Parathyroid adenoma (tissue), 2 donors: ENCODE results near the gene TAF1A.
A peak's percentile ranks its signal among the peaks of the same experiment; 100 is the strongest.

Experiments used
- H2AFZ ChIP-seq: fragments of 300-600 bp; sonication (generic); one replicate; pipeline ENCODE4 v1.7.0; 2017; ENCODE audit warnings: antibody characterized with exemption, mild to moderate bottlenecking
- H3K27ac ChIP-seq: fragments of 300-600 bp; sonication (generic); one replicate; pipeline ENCODE4 v1.7.0; 2017
- H3K27me3 ChIP-seq: fragments of 300-600 bp; sonication (generic); one replicate; pipeline ENCODE4 v1.7.0; 2017; ENCODE audit warnings: low read length; ENCODE audit not compliant: control insufficient read depth, insufficient read depth
- H3K36me3 ChIP-seq: fragments of 300-600 bp; sonication (generic); one replicate; pipeline ENCODE4 v1.7.0; 2017; ENCODE audit warnings: low read length; ENCODE audit not compliant: control insufficient read depth, insufficient read depth
- H3K4me1 ChIP-seq: fragments of 300-600 bp; sonication (generic); one replicate; pipeline ENCODE4 v1.7.0; 2017; ENCODE audit warnings: control low read depth
- H3K4me2 ChIP-seq: fragments of 300-600 bp; sonication (generic); one replicate; pipeline ENCODE4 v1.7.0; 2017; ENCODE audit warnings: low read length
- H3K4me3 ChIP-seq: fragments of 300-600 bp; sonication (generic); one replicate; pipeline ENCODE4 v1.7.0; 2017; ENCODE audit warnings: low read depth, low read length
- H3K79me2 ChIP-seq: fragments of 300-600 bp; sonication (generic); one replicate; pipeline ENCODE4 v1.7.0; 2017; ENCODE audit warnings: control low read depth
- H3K9ac ChIP-seq: fragments of 300-600 bp; sonication (generic); one replicate; pipeline ENCODE4 v1.7.0; 2017; ENCODE audit warnings: mild to moderate bottlenecking
- H3K9me3 ChIP-seq: fragments of 300-600 bp; sonication (generic); one replicate; pipeline ENCODE4 v1.7.0; 2017; ENCODE audit warnings: low read length; ENCODE audit not compliant: control insufficient read depth
- CTCF ChIP-seq: fragments of 300-600 bp; sonication (generic); IDR thresholded peaks from one replicate; pipeline ENCODE4 v1.7.0; 2017; ENCODE audit warnings: antibody characterized with exemption, mild to moderate bottlenecking
- donor health status: primary hyperparathyroidism.

The TAF1A gene

GRCh38 chr1:222620566-222620965, 30.8 kb upstream of the TAF1A start:
- no peak for TF ChIP-seq CTCF

GRCh38 chr1:222618880-222619596, 29.3 kb upstream of the TAF1A start:
- H3K27ac ChIP-seq: no peak overlapping the region
- H3K9ac ChIP-seq: no peak overlapping the region

More at GRCh38 chr1:222620566-222620965, 30.8 kb upstream of the TAF1A start:
- peaks cover 4% of the 10 kb centered on the region for H3K4me1 ChIP-seq
- no peak overlapping the region for H2AFZ ChIP-seq
- H3K27ac ChIP-seq: no peak overlapping the region
- no peaks in the 10 kb centered on the region for H3K27me3 ChIP-seq
- no peaks in the 10 kb centered on the region for H3K9me3 ChIP-seq
- H3K79me2 ChIP-seq: no peaks in the 10 kb centered on the region
- H3K9ac ChIP-seq: no peak overlapping the region
- no peak overlapping the region for H3K4me2 ChIP-seq
- no peaks in the 10 kb centered on the region for H3K36me3 ChIP-seq
- H3K4me3 ChIP-seq: no peak overlapping the region

GRCh38 chr1:222618001-222618879, 28.5 kb upstream of the TAF1A start, which contains the start of gene MIA3:
TSS of gene MIA3 (plus strand) at chr1:222618097. CDS start at chr1:222618111, 14 bp downstream.
- H3K4me3 ChIP-seq: peak within 1 kb of the TSS; percentile 67
- no peaks in the 10 kb centered on the region for H3K79me2 ChIP-seq
- peaks cover 4% of the 10 kb centered on the region for H3K4me1 ChIP-seq
- TF ChIP-seq CTCF: no peak
- peak within 1 kb of the TSS; percentile 78 for H3K4me2 ChIP-seq
- no peaks in the 10 kb centered on the region for H3K36me3 ChIP-seq
- H3K27me3 ChIP-seq: no peaks in the 10 kb centered on the region
- H3K27ac ChIP-seq: peak within 1 kb of the TSS; percentile 67
- H3K9me3 ChIP-seq: no peaks in the 10 kb centered on the region
- H2AFZ ChIP-seq: peak within 1 kb of the TSS; percentile 96
- no peak within 1 kb of the TSS for H3K9ac ChIP-seq

More at GRCh38 chr1:222618880-222619596, 29.3 kb upstream of the TAF1A start:
- no peaks in the 10 kb centered on the region for H3K9me3 ChIP-seq
- H2AFZ ChIP-seq: peak overlapping the region; percentile 72
- peak overlapping the region; percentile 78 for H3K4me2 ChIP-seq
- no peaks in the 10 kb centered on the region for H3K79me2 ChIP-seq
- peaks cover 4% of the 10 kb centered on the region for H3K4me1 ChIP-seq
- TF ChIP-seq CTCF: no peak
- H3K27me3 ChIP-seq: no peaks in the 10 kb centered on the region
- H3K36me3 ChIP-seq: no peaks in the 10 kb centered on the region
- H3K4me3 ChIP-seq: peak overlapping the region; percentile 63

GRCh38 chr1:222617367-222617951, 27.7 kb upstream of the TAF1A start:
- peak overlapping the region; percentile 74 for H3K4me2 ChIP-seq
- H3K27me3 ChIP-seq: no peaks in the 10 kb centered on the region
- H3K36me3 ChIP-seq: no peaks in the 10 kb centered on the region
- no peaks in the 10 kb centered on the region for H3K9me3 ChIP-seq
- H3K27ac ChIP-seq: peak overlapping the region; percentile 67
- H2AFZ ChIP-seq: peak overlapping the region; percentile 96
- no peak for TF ChIP-seq CTCF
- no peaks in the 10 kb centered on the region for H3K79me2 ChIP-seq
- peaks cover 4% of the 10 kb centered on the region for H3K4me1 ChIP-seq
- H3K4me3 ChIP-seq: peak overlapping the region; percentile 67
- no peak overlapping the region for H3K9ac ChIP-seq
